Skeletal muscle tissue (tissue), 4 donors: ENCODE results near the gene NRXN3. TPM values are rescaled to one million over a fixed set of nuclear protein-coding genes. Genes with fewer than 3 reads are reported as not detected.

Source experiments
- H3K27ac ChIP-seq: one replicate; pipeline ENCODE4 v1.7.0; 2013; ENCODE audit warnings: mild to moderate bottlenecking, low read depth, low read length, inconsistent platforms
- H3K27me3 ChIP-seq, 3 donors: one replicate each; pipeline ENCODE4 v1.7.0; 2013; ENCODE audit warnings: low read length in 3 of 3; ENCODE audit not compliant: control insufficient read depth in 3 of 3, insufficient read depth in 3 of 3
- H3K36me3 ChIP-seq, 3 donors: one replicate each; pipeline ENCODE4 v1.7.0; 2013; ENCODE audit warnings: low read length in 3 of 3; ENCODE audit not compliant: control insufficient read depth in 3 of 3, insufficient read depth in 3 of 3
- H3K4me1 ChIP-seq, 3 donors: one replicate each; pipeline ENCODE4 v1.7.0; 2013; ENCODE audit warnings: low read length in 3 of 3, mild to moderate bottlenecking in 3 of 3; ENCODE audit not compliant: control insufficient read depth in 3 of 3, insufficient read depth in 3 of 3
- H3K4me3 ChIP-seq, 3 donors: one replicate each; pipeline ENCODE4 v1.7.0; 2013; ENCODE audit warnings: low read length in 3 of 3
- H3K9ac ChIP-seq, 3 donors: one replicate each; pipeline ENCODE4 v1.7.0; 2013; ENCODE audit warnings: low read length in 3 of 3, mild to moderate bottlenecking in 3 of 3, moderate library complexity in 2 of 3, low read depth in 1 of 3
- H3K9me3 ChIP-seq, 3 donors: one replicate each; pipeline ENCODE4 v1.7.0; 2013; ENCODE audit warnings: low read length in 3 of 3; ENCODE audit not compliant: control insufficient read depth in 3 of 3
- total RNA-seq: library from RNA; depleted of rRNA; stranded (reverse); fragments of >200 nt; gene quantifications from one replicate; pipeline ENCODE4 v1.2.3, GENCODE V29; 2014
- donor health status: Osteomylitis.

Gene NRXN3
- total RNA-seq, 1 donor from 2014 or later: 0.52 TPM

DNA sequence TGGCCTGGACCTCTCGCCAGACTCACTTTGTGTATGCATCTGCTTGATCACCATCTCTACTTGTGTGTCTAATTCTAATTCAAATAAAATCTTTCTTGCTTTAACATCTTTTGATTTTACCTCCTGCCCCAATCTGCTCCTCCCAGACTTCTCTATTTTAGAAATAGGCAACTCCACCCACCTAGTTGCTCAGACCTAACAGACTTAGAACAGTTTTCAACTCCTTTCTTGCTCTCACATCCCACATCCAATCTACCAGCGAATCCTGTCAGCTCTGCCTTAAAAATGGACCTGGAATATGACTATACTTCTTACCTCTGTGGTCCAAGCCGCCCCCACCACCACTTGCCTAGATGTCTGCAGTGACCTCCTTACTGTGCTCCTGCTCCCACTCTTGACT is 18.7 kb downstream of the NRXN3 start:
- no peaks in the 10 kb centered on the region for H3K9me3 ChIP-seq
- no peaks in the 10 kb centered on the region for H3K36me3 ChIP-seq
- H3K27ac ChIP-seq: no peak overlapping the region
- H3K4me1 ChIP-seq: no peaks in the 10 kb centered on the region
- peaks cover 0 to 6% (median 2%) of the 10 kb centered on the region in 3 donors for H3K27me3 ChIP-seq
- no peak overlapping the region for H3K9ac ChIP-seq
- H3K4me3 ChIP-seq: no peak overlapping the region

GRCh38 chr14:78195431-78195830 is 25.3 kb downstream of the NRXN3 start:
- no peaks in the 10 kb centered on the region for H3K4me1 ChIP-seq

DNA sequence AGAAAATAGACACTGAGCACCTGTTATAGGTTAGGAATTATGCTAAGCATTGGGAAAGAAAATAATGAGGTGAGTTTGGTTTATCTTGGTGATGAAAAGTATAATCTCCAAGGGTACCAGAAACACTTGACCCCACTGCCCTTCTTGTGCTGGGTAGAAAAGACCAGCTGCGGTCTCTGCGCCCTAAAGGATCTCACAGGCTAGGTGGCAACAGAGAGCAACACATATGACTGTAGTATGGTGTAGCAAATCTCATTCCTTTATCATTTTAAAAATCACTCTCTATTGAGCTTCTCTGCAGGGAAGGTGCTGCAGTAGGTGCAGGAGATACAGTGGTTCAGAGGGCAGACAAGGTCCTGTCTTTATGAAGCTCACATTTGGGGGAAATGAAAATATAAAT is 26.1 kb downstream of the NRXN3 start:
- Histone ChIP-seq H3K4me1 (no peaks in the 10 kb centered on the region), H3K9ac (no peak overlapping the region), H3K27ac (no peak overlapping the region), H3K4me3 (no peak overlapping the region), H3K9me3 (peaks cover 0 to 3% (median 0%) of the 10 kb centered on the region in 3 donors), H3K27me3 (peaks cover 0 to 10% (median 0%) of the 10 kb centered on the region in 3 donors), H3K36me3 (no peaks in the 10 kb centered on the region)

More at GRCh38 chr14:78195431-78195830, 25.3 kb downstream of the NRXN3 start:
- Histone ChIP-seq H3K4me3 (no peak overlapping the region), H3K9ac (no peak overlapping the region), H3K27me3 (peaks cover 0 to 10% (median 0%) of the 10 kb centered on the region in 3 donors), H3K9me3 (peaks cover 0 to 3% (median 0%) of the 10 kb centered on the region in 3 donors), H3K36me3 (no peaks in the 10 kb centered on the region), H3K27ac (no peak overlapping the region)

GRCh38 chr14:78197051-78197450 is 26.9 kb downstream of the NRXN3 start:
- Histone ChIP-seq H3K27me3 (peaks cover 0 to 10% (median 0%) of the 10 kb centered on the region in 3 donors), H3K9me3 (peaks cover 0 to 3% (median 0%) of the 10 kb centered on the region in 3 donors), H3K4me3 (no peak overlapping the region), H3K27ac (no peak overlapping the region), H3K4me1 (no peaks in the 10 kb centered on the region), H3K36me3 (no peaks in the 10 kb centered on the region), H3K9ac (no peak overlapping the region)

DNA sequence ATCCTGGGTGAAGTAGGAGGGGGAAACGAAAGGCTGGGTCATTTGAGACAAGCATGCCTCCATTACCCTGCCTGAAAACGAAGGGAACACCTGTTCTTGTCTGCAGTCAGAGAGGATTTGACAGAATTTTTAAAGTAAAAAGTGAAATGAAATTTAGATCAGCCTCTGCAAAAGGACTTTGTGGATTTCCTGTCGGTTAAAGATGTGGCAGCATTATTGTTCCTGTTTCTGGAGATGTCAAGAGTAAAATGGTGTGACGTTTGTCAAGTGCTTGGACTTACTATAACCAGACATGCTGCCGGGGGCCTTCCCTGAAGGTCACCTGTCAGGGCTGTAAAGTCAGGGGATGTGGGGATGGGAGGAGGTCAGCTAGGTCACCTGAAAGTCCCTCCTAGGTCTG is 32.0 kb downstream of the NRXN3 start:
- Histone ChIP-seq H3K36me3 (no peaks in the 10 kb centered on the region), H3K9ac (no peak overlapping the region), H3K27me3 (peaks cover 0 to 9% (median 0%) of the 10 kb centered on the region in 3 donors), H3K27ac (no peak overlapping the region), H3K4me1 (no peaks in the 10 kb centered on the region), H3K4me3 (no peak overlapping the region), H3K9me3 (peaks cover 0 to 3% (median 0%) of the 10 kb centered on the region in 3 donors)

GRCh38 chr14:78202976-78203375 is 32.8 kb downstream of the NRXN3 start:
- no peaks in the 10 kb centered on the region for H3K36me3 ChIP-seq

DNA sequence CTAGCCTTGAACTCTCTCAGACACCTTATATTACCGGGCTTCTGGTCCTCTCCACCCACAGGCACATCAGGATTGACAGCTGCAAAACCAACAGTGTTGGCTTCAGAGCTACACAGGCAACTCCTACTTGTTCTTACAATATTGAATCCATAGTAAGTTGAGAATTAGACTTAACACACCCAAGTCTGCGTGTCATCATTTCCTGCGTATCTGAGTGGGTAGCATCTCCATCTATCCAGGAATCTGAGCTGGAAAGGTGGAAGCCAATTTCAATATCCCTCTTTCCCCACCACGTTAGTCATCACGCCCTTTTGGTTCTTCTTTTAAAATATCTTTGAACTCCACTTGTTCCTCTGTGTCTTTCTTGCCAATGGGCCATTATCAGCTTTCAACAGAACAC is 37.2 kb downstream of the NRXN3 start:
- H3K36me3 ChIP-seq: no peaks in the 10 kb centered on the region
- H3K27ac ChIP-seq: no peak overlapping the region
- H3K9ac ChIP-seq: no peak overlapping the region
- H3K4me3 ChIP-seq: no peak overlapping the region
- H3K9me3 ChIP-seq: peaks cover 0 to 6% (median 6%) of the 10 kb centered on the region in 3 donors
- no peaks in the 10 kb centered on the region for H3K4me1 ChIP-seq
- H3K27me3 ChIP-seq: no peaks in the 10 kb centered on the region

More at GRCh38 chr14:78202976-78203375, 32.8 kb downstream of the NRXN3 start:
- H3K9me3 ChIP-seq: peaks cover 0 to 3% (median 0%) of the 10 kb centered on the region in 3 donors
- H3K9ac ChIP-seq: no peak overlapping the region
- peaks cover 0 to 5% (median 0%) of the 10 kb centered on the region in 3 donors for H3K27me3 ChIP-seq
- no peak overlapping the region for H3K4me3 ChIP-seq
- H3K27ac ChIP-seq: no peak overlapping the region
- H3K4me1 ChIP-seq: no peaks in the 10 kb centered on the region

- Histone ChIP-seq H3K4me3 (no peak overlapping the region), H3K9ac (no peak overlapping the region), H3K9me3 (no peaks in the 10 kb centered on the region)
Measured at GRCh38 chr14:78220273-78220672, 50.1 kb downstream of the NRXN3 start.

DNA sequence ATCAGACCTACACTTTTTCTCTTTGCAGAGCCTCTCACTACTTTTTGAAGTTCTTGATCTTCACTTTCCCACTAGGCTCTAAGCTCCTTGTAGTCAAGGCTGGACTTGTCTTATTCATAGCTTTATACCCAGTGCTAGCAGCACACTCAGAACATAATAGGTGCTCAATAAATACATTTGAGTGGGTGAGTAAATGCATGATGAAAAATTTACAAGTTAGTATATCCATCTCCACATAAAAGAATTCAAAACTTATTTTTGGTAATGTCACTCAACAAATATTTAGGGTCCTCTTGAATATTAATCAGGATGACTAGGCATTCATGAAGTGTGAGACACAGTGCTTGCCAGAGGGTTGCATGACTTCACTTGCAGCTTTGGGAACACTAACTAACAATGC is 52.6 kb downstream of the NRXN3 start:
- Histone ChIP-seq H3K27me3 (no peaks in the 10 kb centered on the region), H3K27ac (no peak overlapping the region), H3K36me3 (no peaks in the 10 kb centered on the region), H3K9ac (no peak overlapping the region), H3K4me3 (no peak overlapping the region), H3K4me1 (no peaks in the 10 kb centered on the region), H3K9me3 (no peaks in the 10 kb centered on the region)

More at GRCh38 chr14:78220273-78220672, 50.1 kb downstream of the NRXN3 start:
- H3K27ac ChIP-seq: no peak overlapping the region
- H3K4me1 ChIP-seq: no peaks in the 10 kb centered on the region
- H3K27me3 ChIP-seq: no peaks in the 10 kb centered on the region
- no peaks in the 10 kb centered on the region for H3K36me3 ChIP-seq

- H3K9ac ChIP-seq: no peak overlapping the region
- H3K27me3 ChIP-seq: peaks cover 0 to 2% (median 0%) of the 10 kb centered on the region in 3 donors
- no peak overlapping the region for H3K27ac ChIP-seq
- no peak overlapping the region for H3K4me3 ChIP-seq
- no peaks in the 10 kb centered on the region for H3K9me3 ChIP-seq
- no peaks in the 10 kb centered on the region for H3K4me1 ChIP-seq
- H3K36me3 ChIP-seq: no peaks in the 10 kb centered on the region
Measured at GRCh38 chr14:78227248-78228077, 57.3 kb downstream of the NRXN3 start.
